Stimulated activated CD4-positive, alpha-beta T cell treated with anti-CD3 and anti-CD28 coated beads, Interleukin-2, amount 100 ng/mL, for 4 hours (primary cell): ENCODE data around the gene WTIP.
"Not testable (repeated sequence)": the region's sequence is repeated elsewhere in the genome, so short reads cannot be mapped to it uniquely, and the experiment has no call there.

ENCODE experiments used
- DNase-seq: peaks from one replicate; pipeline ENCODE4 v3.0.0-alpha.2; 2020; ENCODE audit warnings: low read depth

Gene WTIP

GRCh38 chr19:34504273-34504808, 22.8 kb downstream of the WTIP start:
- no peak for DNase-seq

DNA sequence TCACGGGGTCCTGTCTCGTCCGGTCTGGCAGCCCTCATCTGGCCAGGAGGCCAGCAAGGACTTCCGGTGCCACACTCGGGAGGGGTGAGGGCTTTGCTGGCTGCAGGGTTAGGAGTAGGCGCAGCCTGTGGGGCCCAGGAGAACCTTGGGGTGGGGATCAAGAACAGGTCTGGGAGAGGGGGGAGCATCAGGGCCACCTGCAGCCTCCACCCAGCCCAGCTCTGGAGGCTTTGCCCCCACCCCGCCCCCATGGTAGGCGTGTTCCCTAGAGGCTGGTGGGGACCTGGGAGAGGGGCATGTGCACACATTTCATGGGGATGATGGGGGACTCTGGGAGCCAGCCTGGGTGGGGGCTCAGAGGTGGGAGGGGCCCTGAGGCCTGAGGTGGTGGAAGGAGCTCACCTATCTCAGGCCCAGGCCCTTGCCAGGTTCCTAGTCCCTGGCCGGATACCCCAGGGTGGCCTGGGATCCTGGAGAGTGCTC, 23.3 kb downstream of the WTIP start:
- no peak for DNase-seq

GRCh38 chr19:34505321-34506025, 23.9 kb downstream of the WTIP start:
- no peak for DNase-seq

- DNase-seq = no peak
Measured at GRCh38 chr19:34506026-34506370, 24.4 kb downstream of the WTIP start.

DNA sequence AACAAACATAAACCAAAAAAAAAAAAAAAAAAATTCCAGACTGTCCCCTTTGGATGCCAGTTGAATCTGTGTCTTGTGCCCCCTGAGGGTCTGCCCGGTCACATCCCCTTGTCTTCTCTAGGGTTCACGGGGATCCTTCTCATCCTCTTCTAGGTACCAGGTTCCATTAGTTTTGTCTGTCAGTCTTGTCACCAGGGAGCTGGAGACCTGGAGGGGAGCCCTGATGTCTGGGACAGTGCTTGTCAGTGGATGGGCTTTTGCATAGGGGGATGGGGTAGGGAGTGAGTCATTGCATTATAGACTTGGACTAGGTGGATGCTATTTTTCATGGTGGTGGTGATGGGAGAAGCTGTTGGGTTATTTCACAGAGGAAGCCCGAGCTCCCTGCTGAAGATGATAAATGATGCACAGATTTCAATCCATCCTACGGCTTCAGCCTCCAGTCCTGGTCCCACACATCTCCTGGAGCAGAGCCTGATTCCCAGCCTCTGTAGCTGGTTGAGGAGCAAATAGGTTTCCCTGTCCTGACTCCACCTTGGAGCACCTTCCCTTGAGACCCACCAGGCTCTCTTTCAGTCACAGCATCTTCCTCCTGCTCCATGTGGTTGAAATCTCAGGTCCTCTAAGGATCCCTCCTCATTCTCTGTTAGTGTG, 26.0 kb downstream of the WTIP start:
- DNase-seq = no peak

DNA sequence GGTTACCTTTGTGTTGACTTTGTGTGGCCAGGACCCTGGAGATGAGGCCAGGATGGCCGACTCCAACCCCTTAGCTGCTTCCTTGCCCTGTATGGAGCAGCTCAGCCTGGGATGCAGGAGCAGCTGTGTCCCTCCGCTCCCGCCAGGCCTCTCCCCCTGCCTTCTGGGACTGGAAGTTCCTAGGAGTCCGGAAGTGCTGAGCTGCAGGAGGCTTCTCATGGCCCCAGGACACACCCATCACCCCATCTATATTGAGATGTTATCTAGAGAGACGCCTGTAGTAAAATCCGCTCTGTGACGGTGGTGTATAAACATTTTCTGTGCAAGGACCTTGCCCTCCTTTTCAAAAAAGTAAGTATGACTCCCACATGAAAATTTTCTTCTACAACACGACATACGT, 27.0 kb downstream of the WTIP start:
- DNase-seq = no peak

DNA sequence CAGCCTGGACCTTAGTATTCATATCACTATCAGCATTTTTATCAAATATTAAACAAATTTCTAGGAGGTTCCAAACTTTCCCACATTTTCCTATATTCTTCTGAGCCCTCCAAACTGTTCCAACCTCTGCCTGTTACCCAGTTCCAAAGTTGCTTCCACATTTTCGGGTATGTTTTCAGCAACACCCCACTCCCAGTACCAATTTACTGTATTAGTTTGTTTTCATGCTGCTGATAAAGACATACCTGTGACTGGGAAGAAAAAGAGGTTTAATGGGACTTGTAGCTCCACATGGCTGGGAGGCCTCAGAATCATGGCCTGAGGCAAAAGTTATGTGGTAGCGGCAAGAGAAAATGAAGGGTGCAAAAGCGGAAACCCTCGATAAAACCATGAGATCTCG, 29.3 kb downstream of the WTIP start:
- not testable (repeated sequence) for DNase-seq

- no peak for DNase-seq
Measured at GRCh38 chr19:34512254-34512822, 30.8 kb downstream of the WTIP start.

GRCh38 chr19:34513767-34514166, 32.2 kb downstream of the WTIP start:
- no peak for DNase-seq

GRCh38 chr19:34519602-34520001, 38.0 kb downstream of the WTIP start:
- no peak for DNase-seq

DNA sequence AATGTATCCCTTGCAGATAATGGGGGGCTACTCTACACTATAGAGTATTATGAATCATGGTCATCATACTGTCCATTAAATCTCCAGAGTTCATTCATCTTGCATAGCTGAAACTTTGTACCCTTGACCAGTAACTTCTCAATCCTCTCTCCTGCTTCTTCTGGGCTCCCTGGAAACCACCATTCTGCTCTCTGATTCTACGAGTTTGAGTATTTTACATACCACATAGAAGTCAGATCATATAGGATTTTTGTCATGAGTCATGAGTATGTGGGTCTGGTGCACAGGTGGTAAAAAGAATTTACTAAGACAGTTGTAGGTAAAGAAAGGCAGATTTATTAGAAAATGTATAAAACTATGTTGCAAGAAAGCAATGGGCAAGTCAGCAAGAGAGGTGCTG, 41.9 kb downstream of the WTIP start:
- DNase-seq = no peak

GRCh38 chr19:34525001-34525400, 43.4 kb downstream of the WTIP start:
- no peak for DNase-seq

- no peak for DNase-seq
Measured at GRCh38 chr19:34534206-34534605, 52.6 kb downstream of the WTIP start.

GRCh38 chr19:34539396-34539795, 57.8 kb downstream of the WTIP start:
- DNase-seq = no peak

GRCh38 chr19:34540811-34541557, 59.4 kb downstream of the WTIP start:
- no peak for DNase-seq

GRCh38 chr19:34549833-34550232, 68.3 kb downstream of the WTIP start:
- no peak for DNase-seq

DNA sequence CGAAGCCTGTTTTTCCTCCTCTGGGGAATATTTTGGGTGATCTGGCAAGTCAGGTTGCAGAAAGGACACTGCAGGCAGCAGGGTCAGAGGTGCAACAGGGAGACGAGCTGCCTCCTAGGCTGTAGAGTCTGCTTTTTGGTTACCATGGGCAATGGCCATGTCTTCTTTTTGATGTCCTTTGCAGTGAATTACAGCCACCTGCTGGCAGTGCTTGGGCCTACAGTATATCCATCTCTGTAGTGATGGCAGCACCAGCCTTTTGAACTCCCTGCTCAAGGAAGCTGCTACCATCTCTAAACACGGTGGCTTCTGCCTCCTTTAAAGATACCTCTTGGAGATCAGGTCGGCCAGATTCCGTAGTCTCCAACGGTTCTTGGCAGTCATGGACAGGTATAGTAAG, 73.9 kb downstream of the WTIP start:
- DNase-seq = no peak

DNA sequence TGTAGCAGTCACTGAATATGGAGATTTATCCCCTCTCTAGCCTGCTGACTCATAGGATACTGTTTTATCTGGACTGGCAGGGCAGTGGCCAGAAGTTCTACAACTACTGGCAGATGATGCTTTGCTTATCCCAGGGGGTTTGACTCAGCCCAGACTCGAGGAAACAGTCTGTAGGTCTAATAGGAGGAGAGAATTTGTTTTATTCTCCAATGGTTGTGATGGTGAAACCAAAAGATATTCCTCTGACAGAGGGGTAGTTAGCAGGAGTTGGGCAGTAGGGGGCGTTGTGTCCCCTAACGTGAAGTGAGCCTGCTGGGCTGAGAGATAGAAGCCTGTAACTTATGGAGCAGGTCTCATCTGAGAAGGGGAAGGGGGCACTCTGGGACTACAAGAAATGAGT, 74.9 kb downstream of the WTIP start:
- DNase-seq = no peak

DNA sequence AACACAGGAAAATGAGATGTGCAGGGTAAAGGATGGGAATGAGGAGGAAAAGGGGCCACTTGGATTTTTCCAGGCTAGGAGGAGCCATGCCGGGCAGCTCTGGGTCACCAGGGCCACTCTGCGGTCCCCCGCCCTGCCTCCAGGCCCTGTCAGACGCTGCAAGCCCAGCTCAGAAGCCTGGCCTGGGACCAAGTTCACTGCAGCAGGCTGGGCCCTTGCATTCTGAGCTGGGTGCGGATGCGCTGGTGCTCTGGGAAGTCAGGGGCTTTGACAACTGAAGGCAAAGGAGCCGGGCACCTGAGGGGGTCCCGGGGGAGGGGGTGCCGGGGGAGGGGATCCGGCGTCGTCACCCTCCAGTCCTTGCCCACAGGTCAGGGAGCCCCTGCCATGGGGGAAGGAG, 77.5 kb downstream of the WTIP start:
- DNase-seq = no peak

GRCh38 chr19:34560229-34560628, 78.7 kb downstream of the WTIP start:
- DNase-seq = no peak
